Liver (tissue), 9 donors: Measurements from ENCODE around the gene SPEN. TPM values are rescaled to one million over a fixed set of nuclear protein-coding genes. Genes with fewer than 3 reads are reported as not detected.

Source experiments
- DNase-seq: peaks from one replicate; pipeline ENCODE4 v3.0.0-alpha.2; 2017; ENCODE audit warnings: low spot score
- H3K27ac ChIP-seq, 2 donors: one replicate each; pipeline ENCODE4 v1.7.0; 2013; ENCODE audit warnings: inconsistent platforms in 2 of 2, low read length in 2 of 2, control low read depth in 1 of 2, low read depth in 1 of 2, mild to moderate bottlenecking in 1 of 2
- H3K27me3 ChIP-seq, 4 donors: one replicate each; pipeline versions ENCODE4 v1.6.1 to v1.7.0; 2013; ENCODE audit warnings: low read length in 3 of 4, inconsistent platforms in 1 of 4, mild to moderate bottlenecking in 1 of 4, moderate library complexity in 1 of 4; ENCODE audit not compliant: control insufficient read depth in 4 of 4, insufficient read depth in 4 of 4
- H3K36me3 ChIP-seq, 4 donors: one replicate each; pipeline versions ENCODE4 v1.6.1 to v1.7.0; 2013; ENCODE audit warnings: low read length in 3 of 4, mild to moderate bottlenecking in 3 of 4, low read depth in 1 of 4, moderate library complexity in 1 of 4; ENCODE audit not compliant: control insufficient read depth in 4 of 4, insufficient read depth in 3 of 4
- H3K4me1 ChIP-seq, 4 donors: one replicate each; pipeline versions ENCODE4 v1.6.1 to v1.7.0; 2013; ENCODE audit warnings: low read length in 3 of 4, mild to moderate bottlenecking in 3 of 4, moderate library complexity in 1 of 4; ENCODE audit not compliant: control insufficient read depth in 4 of 4, insufficient read depth in 4 of 4
- H3K4me3 ChIP-seq, 3 donors: one replicate each; pipeline versions ENCODE4 v1.6.1 to v1.7.0; 2013; ENCODE audit warnings: low read length in 3 of 3, control low read depth in 1 of 3, low read depth in 1 of 3, mild to moderate bottlenecking in 1 of 3
- H3K9ac ChIP-seq, 2 donors: one replicate each; pipeline ENCODE4 v1.7.0; 2013; ENCODE audit warnings: low read length in 2 of 2, mild to moderate bottlenecking in 2 of 2, moderate library complexity in 2 of 2, control low read depth in 1 of 2, low read depth in 1 of 2
- H3K9me3 ChIP-seq, 4 donors: one replicate each; pipeline versions ENCODE4 v1.6.1 to v1.7.0; 2013; ENCODE audit warnings: low read length in 3 of 4; ENCODE audit not compliant: control insufficient read depth in 4 of 4
- ATF3 ChIP-seq: IDR thresholded peaks from 2 replicates; pipeline ENCODE4 v1.6.1; 2016; ENCODE audit warnings: antibody characterized with exemption
- CTCF ChIP-seq: fragments of 150-350 bp; IDR thresholded peaks from 2 replicates; pipeline ENCODE4 v1.5.1; 2017; ENCODE audit warnings: improper control_type of control experiment, low read depth, low read length; ENCODE audit not compliant: missing input control
- EGR1 ChIP-seq, 2 donors: IDR thresholded peaks; 2 replicates each; pipeline ENCODE4 v1.6.1; 2016 to 2018; ENCODE audit warnings: antibody characterized with exemption in 2 of 2, low read depth in 2 of 2
- FOXA1 ChIP-seq: IDR thresholded peaks from 2 replicates; pipeline ENCODE4 v1.6.1; 2016; ENCODE audit warnings: antibody characterized with exemption
- FOXA2 ChIP-seq: IDR thresholded peaks from 2 replicates; pipeline ENCODE4 v1.6.1; 2016; ENCODE audit warnings: antibody characterized with exemption
- GABPA ChIP-seq, 2 donors: IDR thresholded peaks in 1 of 2; conservative IDR thresholded peaks in 1 of 2; 2 replicates each; pipeline ENCODE4 v1.6.1; 2016; ENCODE audit warnings: antibody characterized with exemption in 2 of 2, mild to moderate bottlenecking in 1 of 2, moderate library complexity in 1 of 2
- HNF4A ChIP-seq, 2 donors: conservative IDR thresholded peaks; 2 replicates each; pipeline ENCODE4 v1.6.1; 2016; ENCODE audit warnings: antibody characterized with exemption in 2 of 2, mild to moderate bottlenecking in 2 of 2
- HNF4G ChIP-seq: IDR thresholded peaks from 2 replicates; pipeline ENCODE4 v1.6.1; 2016; ENCODE audit warnings: antibody characterized with exemption
- JUND ChIP-seq, 2 donors: IDR thresholded peaks; 2 replicates each; pipeline ENCODE4 v1.6.1; 2016; ENCODE audit warnings: antibody characterized with exemption in 2 of 2
- MAX ChIP-seq: IDR thresholded peaks from 2 replicates; pipeline ENCODE4 v1.6.1; 2016; ENCODE audit warnings: antibody characterized with exemption
- NR2F2 ChIP-seq: IDR thresholded peaks from 2 replicates; pipeline ENCODE4 v1.6.1; 2016; ENCODE audit warnings: antibody characterized with exemption
- RAD21 ChIP-seq, 2 donors: IDR thresholded peaks; 2 replicates each; pipeline ENCODE4 v1.6.1; 2016; ENCODE audit warnings: antibody characterized with exemption in 2 of 2, mild to moderate bottlenecking in 2 of 2
- REST ChIP-seq: IDR thresholded peaks from 2 replicates; pipeline ENCODE4 v1.6.1; 2016; ENCODE audit warnings: antibody characterized with exemption, mild to moderate bottlenecking
- RXRA ChIP-seq, 2 donors: IDR thresholded peaks; 2 replicates each; pipeline ENCODE4 v1.6.1; 2017 to 2018; ENCODE audit warnings: antibody characterized with exemption in 2 of 2, mild to moderate bottlenecking in 1 of 2
- SP1 ChIP-seq: IDR thresholded peaks from 2 replicates; pipeline ENCODE4 v1.6.1; 2018; ENCODE audit warnings: antibody characterized with exemption, mild to moderate bottlenecking
- TAF1 ChIP-seq: conservative IDR thresholded peaks from 2 replicates; pipeline ENCODE4 v1.6.1; 2016; ENCODE audit warnings: antibody characterized with exemption, mild to moderate bottlenecking
- YY1 ChIP-seq: IDR thresholded peaks from 2 replicates; pipeline ENCODE4 v1.6.1; 2016; ENCODE audit warnings: antibody characterized with exemption, mild to moderate bottlenecking
- WGBS: extraction: QIAGEN DNeasy Blood & Tissue Kit; methylation state at CpG from one replicate; pipeline ENCODE4 v1.1.7; 2013; 5-methylcytosine and 5-hydroxymethylcytosine counted together
- polyA plus RNA-seq, 2 donors: library from polyadenylated mRNA; stranded (reverse) in 1 of 2; unstranded in 1 of 2; fragments of 200-250 nt in 1 of 2; fragments of >200 nt in 1 of 2; fragmentation: Nextera tagmentation in 1 of 2; extraction: Ambion mirVana in 1 of 2; gene quantifications; one replicate each; pipeline versions ENCODE4 v1.2.1 to v1.2.3, GENCODE V29; 2013 to 2015
- total RNA-seq, 2 donors: library from RNA; depleted of rRNA; stranded (reverse); fragments of >200 nt; gene quantifications; one replicate each; pipeline ENCODE4 v1.2.3, GENCODE V29; 2014
- donor health status: healthy.
- donor health status: healthy.
- donor health status: healthy.
- donor health status: healthy.
- donor health status: healthy.

SPEN gene
- total and polyA plus RNA-seq, 4 donors, result 7.4 to 29.4 (median 15.2) TPM

GRCh38 chr1:15899266-15899665, 51.8 kb downstream of the SPEN start (continued):
- no peak for TF ChIP-seq REST
- no peak for TF ChIP-seq SP1
- TF ChIP-seq FOXA2, result no peak
- no peak for TF ChIP-seq RAD21 (IDR thresholded peaks at IDR 0.05)
- TF ChIP-seq RXRA (IDR thresholded peaks at IDR 0.05), result no peak
- TF ChIP-seq HNF4A (conservative IDR thresholded peaks at IDR 0.05), result no peak
- no peak for TF ChIP-seq HNF4G

GRCh38 chr1:15900662-15901279, 53.3 kb downstream of the SPEN start:
- 86% methylated on average over 8 of the region's 8 CpGs for WGBS
- no peaks in the 10 kb centered on the region for H3K27me3 ChIP-seq
- H3K9ac ChIP-seq, result no peak overlapping the region
- no peaks in the 10 kb centered on the region for H3K36me3 ChIP-seq
- no peak overlapping the region for H3K27ac ChIP-seq
- DNase-seq, result no peak
- H3K9me3 ChIP-seq, result no peaks in the 10 kb centered on the region
- H3K4me1 ChIP-seq, result peaks cover 0 to 7% (median 4%) of the 10 kb centered on the region in 4 donors
- H3K4me3 ChIP-seq, result no peak overlapping the region
- TF ChIP-seq TAF1 (no peak), YY1 (no peak), MAX (no peak), EGR1 (IDR thresholded peaks at IDR 0.05; ENCODE audit: low read depth in 2 of 2) (no peak), FOXA2 (no peak), ATF3 (no peak), JUND (IDR thresholded peaks at IDR 0.05) (no peak), HNF4G (no peak)

GRCh38 chr1:15902882-15903281, 55.4 kb downstream of the SPEN start:
- Histone ChIP-seq H3K27me3 (no peaks in the 10 kb centered on the region), H3K4me1 (no peaks in the 10 kb centered on the region), H3K9me3 (no peaks in the 10 kb centered on the region), H3K27ac (no peak overlapping the region), H3K36me3 (peaks cover 0 to 2% (median 0%) of the 10 kb centered on the region in 4 donors), H3K4me3 (no peak overlapping the region), H3K9ac (no peak overlapping the region)
- TF ChIP-seq SP1, result no peak
- TF ChIP-seq GABPA (IDR thresholded peaks at IDR 0.05 in 1 of 2, conservative IDR thresholded peaks at IDR 0.05 in 1 of 2), result no peak
- TF ChIP-seq FOXA1, result no peak
- TF ChIP-seq JUND (IDR thresholded peaks at IDR 0.05), result no peak
- TF ChIP-seq YY1, result no peak
- no peak for TF ChIP-seq RAD21 (IDR thresholded peaks at IDR 0.05)
- TF ChIP-seq HNF4A (conservative IDR thresholded peaks at IDR 0.05), result no peak
- no peak for TF ChIP-seq RXRA (IDR thresholded peaks at IDR 0.05)
- no peak for TF ChIP-seq TAF1
- TF ChIP-seq CTCF, result no peak
- no peak for TF ChIP-seq EGR1 (IDR thresholded peaks at IDR 0.05; ENCODE audit: low read depth in 2 of 2)
- no peak for TF ChIP-seq HNF4G
- TF ChIP-seq NR2F2, result no peak
- no peak for TF ChIP-seq ATF3
- TF ChIP-seq FOXA2, result no peak
- DNase-seq, result no peak
- 84% methylated on average over 3 of the region's 3 CpGs for WGBS
